T-helper 1 cell (primary cell): Measurements from ENCODE around the gene B4GALNT4.
"Not testable (repeated sequence)": the region's sequence is repeated elsewhere in the genome, so short reads cannot be mapped to it uniquely, and the experiment has no call there.

Source experiments
- DNase-seq, 5 donors: peaks; one replicate each; pipeline ENCODE4 v3.0.0-alpha.2; 2012 to 2020

The B4GALNT4 gene

DNA sequence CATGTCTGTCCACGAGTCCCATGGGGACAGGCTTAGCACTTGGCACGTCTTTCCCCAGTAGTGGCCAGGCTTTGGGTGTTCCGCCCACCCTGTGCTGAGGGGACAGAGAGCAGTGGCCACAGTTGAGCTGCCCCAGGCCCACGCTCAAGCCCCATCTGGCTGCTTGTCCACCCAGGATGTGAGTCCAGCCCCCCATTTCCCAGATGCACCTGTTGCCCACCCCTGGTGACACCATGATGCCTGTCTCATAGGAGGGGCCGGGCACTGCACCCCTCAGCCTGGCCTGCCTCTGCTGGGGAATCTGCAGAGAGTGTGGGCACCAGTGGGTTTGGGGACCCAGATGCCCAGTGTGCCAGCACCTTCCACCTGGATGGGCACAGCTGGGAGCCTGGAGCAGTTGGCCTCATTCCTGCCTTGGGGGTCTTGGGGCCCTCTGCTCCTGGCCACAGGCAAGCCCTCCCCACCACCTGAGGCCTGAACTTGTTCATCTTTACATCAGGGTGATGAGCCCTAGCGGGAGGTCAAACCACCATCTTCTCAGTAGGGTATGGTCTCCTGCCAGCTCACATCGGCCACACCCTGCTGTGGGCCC, 39.8 kb downstream of the B4GALNT4 start:
- no peak for DNase-seq

DNA sequence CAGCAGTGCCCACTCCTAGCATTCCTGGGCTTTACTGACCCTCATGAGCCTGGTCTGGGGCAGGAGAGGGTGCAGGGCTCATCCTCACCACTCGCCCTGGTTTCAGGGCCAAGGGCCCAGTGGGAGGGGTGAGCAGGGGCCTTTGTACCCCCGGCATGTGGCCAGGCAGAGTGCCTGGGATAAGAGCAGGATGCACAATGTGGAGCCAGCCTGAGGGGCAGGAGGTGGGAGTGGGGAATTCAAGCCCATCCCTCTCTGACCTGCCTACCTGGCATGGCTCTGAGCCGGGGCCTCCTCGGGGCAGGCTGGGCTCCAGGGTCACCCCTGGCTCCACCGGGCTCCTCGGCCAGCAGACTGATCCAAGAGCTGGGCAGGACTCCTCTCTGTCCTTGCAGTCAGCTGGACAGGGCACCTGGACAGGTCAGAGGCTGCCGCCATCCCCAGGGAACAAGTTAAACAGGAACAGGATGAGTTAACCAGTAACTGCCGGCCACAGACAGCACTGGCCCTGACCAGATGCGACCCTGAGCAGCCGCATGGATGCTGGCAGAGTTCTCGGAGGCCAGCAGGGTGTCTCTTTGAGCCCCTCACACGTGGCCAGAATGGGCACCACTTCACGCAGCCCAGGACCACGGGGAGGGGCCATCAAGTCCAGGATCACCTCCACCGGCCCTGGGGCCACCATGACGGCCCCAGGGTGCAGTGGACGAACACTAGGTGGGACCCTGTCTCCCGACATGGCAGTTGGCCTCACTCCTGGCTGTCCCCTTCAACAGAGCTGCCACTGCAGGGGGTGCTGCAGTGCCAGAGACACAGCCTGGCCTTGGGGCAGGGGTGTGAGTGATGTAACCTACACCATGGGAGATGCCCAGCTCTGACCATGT, 40.5 kb downstream of the B4GALNT4 start:
- no peak for DNase-seq

DNA sequence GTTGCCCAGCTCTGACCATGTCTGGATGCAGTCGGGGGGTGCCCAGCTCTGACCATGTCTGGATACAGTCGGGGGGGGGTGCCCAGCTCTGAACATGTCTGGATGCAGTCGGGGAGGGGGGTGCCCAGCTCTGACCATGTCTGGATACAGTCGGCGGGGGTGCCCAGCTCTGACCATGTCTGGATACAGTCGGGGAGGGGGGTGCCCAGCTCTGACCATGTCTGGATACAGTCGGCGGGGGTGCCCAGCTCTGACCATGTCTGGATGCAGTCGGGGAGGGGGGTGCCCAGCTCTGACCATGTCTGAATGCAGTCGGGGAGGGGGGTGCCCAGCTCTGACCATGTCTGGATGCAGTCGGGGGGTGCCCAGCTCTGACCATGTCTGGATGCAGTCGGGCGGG, 41.4 kb downstream of the B4GALNT4 start:
- DNase-seq = not testable (repeated sequence)

DNA sequence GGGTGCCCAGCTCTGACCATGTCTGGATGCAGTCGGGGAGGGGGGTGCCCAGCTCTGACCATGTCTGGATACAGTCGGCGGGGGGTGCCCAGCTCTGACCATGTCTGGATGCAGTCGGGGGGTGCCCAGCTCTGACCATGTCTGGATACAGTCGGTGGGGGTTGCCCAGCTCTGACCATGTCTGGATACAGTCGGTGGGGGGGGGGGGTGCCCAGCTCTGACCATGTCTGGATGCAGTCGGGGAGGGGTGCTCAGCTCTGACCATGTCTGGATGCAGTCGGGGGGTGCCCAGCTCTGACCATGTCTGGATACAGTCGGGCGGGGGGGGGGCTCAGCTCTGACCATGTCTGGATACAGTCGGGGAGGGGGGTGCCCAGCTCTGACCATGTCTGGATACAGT, 42.2 kb downstream of the B4GALNT4 start:
- not testable (repeated sequence) for DNase-seq

DNA sequence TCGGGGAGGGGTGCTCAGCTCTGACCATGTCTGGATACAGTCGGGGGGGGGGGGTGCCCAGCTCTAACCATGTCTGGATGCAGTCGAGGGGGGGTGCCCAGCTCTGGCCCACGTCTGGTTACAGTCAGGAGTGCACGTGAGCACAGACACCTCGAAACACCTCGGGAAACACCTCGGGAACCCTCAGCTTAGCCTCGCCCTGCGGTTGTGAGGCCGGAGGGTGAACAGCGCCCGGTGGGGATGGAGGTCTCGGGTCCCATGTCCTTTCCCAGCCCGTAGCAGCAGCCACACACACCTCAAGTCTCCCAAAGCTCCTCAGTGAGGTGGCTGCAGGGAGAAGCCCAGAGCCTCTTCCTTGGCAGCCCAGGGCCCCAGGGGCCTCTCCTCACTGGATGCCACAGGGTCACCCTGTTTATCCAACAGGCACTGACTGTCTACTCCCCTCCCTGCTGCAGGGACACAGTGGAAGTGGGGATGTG, 43.4 kb downstream of the B4GALNT4 start:
- DNase-seq = no peak

DNA sequence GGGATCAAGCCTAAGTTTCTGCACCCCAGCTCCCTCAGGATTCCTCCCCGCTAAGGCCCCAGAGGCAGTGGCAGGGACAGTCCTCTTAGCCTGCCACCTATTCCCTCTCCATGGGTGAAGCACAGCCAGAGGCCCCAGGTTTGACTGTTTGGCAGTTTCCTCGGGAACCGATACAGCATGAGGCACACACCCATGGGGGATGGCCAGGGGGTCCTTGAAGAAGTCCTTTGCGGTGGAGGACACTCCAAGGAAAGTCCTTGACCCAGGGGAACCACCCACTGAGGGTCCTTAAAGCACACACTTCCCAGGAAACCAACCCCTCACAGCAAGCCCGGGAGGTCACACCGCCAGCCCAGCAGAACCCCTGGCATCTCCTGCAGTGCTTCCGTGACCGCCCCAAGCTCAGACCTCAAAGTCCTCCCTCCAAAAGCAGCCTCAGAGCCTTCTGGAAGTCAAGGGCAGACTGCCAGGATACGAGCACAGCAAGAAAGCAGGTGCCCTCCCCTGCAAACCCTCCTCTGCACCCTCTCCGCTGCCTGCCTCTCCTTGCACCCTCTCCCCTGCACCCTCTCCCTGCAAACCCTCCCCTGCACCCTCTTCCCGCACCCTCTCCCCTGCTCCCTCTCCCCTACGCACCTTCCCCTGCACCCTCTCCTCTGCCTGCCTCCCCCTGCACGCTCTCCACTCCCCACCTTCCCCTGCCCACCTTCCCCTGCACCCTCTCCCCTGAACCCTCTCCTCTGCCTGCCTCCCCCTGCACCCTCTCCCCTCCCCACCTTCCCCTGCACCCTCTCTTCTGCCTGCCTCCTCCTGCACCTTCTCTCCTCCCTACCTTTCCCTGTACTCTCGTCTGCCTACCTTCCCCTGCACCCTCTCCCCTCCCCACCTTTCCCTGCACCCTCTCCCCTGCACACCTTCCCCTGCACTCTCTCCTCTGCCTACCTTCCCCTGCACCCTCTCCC, 44.1 kb downstream of the B4GALNT4 start:
- no peak for DNase-seq

DNA sequence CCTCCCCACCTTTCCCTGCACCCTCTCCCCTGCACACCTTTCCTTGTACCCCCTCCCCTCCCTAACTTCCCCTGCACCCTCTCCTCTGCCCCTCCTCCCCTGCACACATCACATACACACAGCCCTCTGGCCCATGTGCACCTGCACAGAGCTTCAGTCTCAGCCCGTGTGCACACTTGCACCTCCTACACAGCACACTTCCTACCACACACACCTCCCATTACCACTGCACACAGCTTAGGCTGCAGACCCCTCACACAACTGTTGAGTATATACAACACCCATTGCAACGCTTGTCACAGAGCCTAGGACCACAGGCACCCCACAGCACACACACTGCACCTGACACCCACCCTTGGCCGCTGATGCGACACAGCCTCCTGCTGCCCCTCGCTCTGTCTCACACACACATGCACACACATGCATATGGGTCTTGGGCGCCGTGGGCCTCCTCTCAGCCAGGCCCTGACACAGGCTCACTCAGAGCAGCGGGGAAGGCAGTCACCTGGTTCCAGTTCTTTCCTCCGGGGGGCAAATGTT, 45.1 kb downstream of the B4GALNT4 start:
- DNase-seq = no peak

DNA sequence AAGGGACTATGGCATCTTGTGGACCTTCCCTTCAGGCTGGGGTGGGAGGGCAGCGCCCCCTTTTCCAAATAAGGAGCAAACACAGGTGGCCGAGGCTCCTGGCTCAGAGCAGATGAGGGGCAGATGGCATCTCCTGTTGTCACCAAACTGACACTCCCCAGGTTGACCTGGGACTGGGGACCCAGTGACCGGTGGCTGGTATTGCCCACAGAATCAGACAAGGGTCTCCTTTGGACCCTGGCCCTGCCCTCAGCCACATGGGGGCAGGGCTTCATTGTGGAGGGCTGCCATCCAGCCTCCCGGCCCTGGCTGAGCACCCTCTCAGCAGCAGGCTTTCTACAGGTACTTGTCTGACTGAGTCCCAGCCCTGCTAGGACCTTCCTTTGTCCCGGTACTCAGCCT, 46.3 kb downstream of the B4GALNT4 start:
- no peak for DNase-seq

DNA sequence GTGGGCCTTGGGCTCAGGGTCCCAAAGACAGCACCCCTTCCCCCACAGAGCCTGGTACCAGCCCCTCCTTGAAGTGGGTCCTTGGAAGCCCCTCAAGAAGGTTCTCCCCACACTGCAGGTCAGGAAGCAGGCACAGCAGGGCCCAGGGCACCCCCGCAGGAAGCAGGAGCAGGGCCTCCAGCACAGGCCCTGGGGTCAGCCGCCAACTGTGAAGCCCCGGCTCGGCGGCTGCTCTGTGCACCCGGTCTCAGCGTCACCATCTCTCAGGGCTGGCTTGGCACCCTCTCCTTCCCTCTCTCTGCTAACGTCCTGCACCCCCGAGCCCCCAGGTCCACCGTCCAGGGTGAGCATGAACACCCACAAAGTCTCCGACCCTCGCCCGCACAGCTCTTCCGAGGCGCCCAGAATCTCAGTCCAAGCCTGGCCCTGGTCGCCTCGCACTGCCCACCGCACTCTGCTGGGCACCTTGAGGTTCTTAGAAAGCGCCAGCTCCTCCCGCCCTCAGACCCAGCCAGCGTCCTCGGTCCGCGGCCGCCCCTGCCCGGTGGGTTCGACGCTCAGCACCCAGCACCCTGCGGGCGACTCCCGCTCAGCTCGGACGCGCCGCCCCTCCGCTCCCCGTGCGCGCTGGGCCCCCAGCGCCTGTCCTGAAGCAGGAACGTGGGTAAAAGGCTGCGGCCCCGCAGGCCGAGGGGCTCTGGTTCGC, 46.9 kb downstream of the B4GALNT4 start:
- peak in 1 of 5 donors; percentile 38 for DNase-seq

DNA sequence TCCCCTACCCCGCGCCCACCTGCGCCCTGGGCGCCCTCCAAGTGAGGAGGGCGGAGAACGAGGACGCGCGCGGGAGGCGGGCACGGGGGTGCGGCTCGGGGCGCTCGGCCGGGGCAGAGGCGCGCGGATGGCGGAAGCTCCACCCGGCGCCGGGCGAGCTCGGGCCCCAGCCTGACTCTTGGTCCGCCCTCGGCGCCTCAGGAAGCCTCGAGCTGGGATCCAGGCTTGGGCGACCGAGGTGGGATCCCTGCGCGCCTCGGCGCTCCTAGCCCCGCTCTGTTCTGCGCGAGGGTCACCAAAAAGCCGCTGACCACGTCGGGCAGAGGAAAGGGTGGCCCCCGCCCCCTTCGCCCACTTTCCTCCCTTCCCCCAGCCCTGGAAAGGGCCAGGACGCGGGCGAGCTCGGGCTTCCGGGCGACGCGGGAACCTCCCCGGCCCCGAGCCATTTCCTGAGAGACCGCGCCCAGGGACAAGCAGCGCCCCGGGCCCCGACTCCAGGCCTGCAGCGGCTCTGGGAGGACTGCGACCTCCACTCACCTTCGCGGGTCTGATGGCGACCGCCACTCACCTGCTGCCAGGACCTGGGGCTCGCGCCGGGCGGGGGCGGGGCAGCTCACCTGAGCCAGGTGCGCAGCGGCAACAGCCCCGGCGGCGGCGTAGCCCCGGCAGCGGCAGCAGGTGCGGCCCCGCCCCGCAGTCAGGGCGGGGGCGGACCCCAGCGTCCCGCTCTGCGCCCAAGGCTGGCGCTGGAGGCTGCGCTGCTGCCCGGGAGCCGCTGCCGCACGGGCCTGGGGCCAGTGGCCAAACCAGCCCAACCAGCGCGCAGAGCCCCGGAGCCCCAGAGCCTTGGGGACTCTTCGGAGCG, 47.7 kb downstream of the B4GALNT4 start:
- peak in 2 of 5 donors; percentile 37 to 60 for DNase-seq

DNA sequence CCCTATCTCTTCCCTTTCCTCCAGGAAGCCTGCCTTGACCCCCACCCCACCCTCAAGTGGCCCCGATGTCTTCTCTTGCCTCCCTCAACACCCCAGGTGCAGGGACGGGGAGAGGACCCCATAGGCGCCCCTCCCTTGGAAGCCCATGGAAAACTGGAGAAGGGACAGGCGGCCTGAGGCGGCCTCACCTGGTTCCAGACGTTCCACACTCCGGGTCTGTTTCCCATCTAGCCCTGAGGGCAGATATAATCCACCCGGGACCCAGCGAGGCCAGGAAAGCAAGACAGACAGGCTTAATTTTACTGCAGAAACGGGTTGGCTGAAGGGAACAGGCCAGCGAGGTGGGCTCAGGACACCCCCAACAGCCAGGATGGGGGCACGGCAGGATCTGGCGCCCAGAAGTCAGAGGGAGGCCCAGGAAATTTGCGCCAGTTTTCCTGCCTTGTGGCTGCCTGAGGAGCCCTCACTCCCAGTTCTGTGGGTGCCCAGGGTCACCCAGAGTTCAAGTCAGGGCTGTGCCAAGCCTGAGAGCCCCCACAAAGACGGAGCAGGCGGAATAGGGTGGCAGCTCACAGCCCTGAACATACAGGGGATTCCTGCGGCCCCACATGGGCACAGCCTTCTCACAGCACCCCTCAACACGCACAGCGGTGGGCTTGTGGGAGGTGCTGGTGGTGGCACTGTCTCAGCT, 48.5 kb downstream of the B4GALNT4 start:
- DNase-seq = no peak

DNA sequence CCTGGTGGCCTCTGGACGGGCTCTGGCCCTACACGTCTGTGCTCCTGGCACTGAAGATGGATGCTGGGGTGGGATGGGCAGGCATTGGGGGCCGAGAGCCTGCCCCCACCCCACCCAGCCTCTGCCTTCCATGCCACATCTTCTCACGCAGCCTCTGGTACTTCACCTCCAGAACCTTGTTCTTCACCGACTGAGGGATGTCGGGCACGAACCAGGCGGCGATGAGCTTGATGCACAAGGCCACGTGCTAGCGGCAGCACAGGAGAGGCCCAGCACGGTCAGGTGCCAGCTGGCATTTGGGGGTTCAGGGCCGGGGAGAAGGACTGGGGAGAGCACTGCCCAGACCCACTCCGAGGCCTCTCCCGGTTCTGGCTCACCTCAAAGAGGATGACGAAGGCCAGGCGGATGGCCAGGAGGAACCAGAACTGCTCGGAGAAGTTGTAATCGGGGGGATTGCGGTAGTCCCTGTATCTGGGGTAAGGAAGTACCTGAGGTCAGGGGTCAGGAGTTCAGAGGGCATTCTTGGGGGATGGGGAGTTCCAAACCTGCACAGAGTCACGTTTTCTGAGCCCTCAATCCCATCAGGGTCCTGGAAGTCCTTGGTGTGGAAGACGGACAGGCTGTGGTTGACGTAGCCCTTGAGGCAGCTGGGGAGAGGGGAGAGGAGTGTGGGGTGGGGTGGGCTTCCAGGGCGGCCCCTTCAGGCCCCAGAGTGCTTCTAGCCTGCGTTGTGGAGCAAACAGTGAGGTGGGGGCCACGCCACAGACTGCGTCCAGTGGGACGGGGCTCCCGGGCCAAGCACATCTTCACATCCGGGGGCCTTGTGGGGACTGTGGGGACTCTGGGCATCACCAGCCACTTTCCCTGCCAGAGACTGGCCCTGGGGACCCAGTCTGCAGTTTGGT, 49.3 kb downstream of the B4GALNT4 start:
- DNase-seq = peak in 1 of 5 donors; percentile 2

DNA sequence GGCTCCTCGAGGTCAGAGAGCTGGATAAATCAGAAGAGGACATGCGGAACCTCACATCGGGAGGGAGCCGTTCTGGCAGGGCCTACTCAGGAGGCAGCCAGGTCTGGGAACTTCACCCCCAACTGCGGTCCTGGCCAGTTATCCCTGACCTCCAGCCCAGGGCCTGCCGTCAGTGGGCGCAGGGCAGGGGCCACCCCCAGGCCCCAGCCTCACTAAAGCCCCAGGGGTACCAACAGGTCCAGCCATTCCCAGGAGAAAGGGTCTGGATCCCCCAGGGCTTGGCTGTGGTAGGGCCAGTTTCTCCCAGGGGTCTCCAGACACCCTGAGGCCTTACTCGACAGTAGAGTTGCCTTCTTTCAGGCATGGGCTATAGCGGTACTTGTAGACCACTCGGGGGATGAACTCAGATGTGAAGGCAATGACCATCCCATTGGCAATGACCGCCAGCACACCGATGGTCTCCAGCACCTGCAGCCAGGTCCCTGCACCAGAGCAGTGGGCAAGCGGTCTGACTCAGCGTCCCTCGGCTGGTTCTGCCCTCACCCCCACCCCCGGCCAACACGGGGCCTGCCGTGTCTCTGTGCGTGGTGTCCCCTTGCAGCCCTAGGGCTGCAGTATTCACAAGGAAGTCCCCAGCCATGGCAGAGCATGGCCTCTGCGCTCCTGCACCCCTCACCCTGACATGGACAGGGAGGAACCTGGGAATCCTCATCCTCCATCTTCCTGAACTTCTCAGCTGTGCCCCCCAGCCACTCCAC, 50.1 kb downstream of the B4GALNT4 start:
- peak in 1 of 5 donors; percentile 3 for DNase-seq

DNA sequence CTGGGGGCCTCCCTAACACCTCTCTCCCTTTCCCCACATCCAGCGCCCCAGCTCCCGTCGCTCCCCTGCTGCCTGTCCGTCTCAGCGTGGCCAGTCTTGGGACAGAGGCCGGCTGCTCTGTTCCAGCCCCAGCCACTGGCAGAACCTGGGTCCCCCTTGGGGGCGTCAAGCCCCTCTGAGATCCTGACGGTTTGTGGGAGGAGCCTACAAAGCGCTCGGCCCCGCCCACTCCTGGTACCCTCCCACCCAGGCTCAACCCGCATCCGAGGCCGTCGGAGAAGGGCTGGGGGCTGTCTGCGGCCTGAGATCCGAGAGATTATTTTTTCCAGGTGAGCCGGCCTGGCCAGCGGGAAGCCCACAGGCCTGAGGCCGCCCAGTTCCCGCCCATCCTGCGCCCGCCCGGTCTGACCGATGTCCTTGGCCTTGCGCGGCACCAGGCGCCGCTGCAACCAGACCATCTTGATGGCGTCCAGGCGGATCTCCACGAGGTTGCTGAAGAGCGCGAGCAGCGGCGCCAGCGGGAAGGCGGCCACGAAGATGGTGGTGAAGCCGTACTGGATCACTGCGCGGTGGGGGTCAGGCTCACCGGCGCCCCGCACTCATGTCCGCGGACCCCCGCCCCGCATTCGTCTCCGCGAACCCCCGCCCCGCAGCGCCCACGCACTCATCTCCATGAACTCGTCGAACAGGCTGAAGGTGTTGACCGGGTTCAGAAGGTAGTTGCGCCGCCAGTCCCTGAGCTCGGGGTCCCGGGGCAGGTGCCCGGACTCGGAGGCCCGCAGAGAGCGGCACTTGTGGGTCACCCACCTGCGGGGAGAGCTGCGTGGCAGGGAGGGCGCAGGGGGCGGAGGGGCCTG, 51.0 kb downstream of the B4GALNT4 start:
- no peak for DNase-seq

DNA sequence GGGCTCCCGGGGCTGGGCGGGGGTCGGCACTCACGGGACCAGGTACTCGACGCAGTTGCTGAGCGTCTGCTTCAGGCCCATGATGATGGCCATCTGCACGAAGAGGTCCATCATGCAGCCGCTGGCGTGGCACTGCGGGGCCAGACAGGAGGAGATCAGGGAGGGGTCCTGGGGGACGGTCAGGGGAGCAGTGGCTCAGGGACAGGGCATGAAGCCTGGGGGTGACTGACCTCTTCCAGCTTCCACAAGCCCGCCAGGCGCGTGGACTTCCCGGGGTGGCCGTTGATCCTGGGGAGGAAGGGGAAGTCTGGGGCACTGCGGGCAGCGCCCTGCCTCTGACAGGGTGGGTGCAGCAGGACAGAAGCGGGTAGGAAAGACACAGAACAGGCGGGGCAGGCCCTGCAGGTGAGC, 51.6 kb downstream of the B4GALNT4 start:
- no peak for DNase-seq

DNA sequence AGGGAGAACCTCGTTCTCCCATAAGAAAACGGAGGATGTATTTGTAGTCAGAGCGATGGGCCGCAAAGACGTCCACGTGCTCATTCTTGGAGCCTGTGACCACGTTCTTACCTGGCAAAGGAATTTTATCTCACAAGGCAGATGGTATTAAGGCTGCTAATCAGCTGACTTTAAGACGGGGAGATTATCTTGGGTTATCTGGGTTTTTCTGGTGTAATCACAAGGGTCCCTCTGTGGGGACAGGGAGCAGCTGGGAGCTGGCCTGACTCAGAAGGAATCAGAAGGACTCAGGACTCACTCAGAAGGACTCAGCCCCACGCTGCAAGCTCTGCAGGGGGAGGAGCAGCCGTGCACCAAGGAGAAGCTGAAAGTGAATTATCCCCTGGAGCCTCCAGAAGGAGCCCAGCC, 53.0 kb downstream of the B4GALNT4 start:
- DNase-seq = no peak

DNA sequence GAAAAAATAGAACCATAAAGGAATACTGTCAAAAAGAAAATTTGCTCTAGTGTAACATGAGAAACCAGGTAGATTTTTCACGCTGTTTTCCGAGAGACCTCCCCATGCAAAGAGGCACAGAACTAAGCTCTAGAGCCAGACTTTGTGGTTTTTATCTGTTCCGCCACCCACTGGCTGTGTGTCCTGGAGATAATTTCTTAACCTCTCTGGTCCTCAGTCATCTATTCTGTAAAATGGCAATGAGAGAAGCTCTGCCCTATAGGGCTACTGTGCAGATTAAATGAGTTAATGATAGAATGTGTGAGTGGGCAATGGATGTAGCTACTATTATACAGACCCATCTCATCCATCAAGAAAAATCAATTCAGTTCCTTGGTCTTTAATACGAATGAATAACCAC, 54.9 kb downstream of the B4GALNT4 start:
- DNase-seq = no peak
